Astrocyte of the cerebellum (primary cell): ENCODE results near the gene PLEKHA3.

Experiments used
- DNase-seq: peaks from one replicate; pipeline ENCODE4 v3.0.0-alpha.2; 2011; ENCODE audit warnings: low read depth
- H3K4me3 ChIP-seq: 2 replicates; pipeline ENCODE4 v1.5.1; 2011; ENCODE audit warnings: mild to moderate bottlenecking, low read depth, low read length, moderate library complexity
- CTCF ChIP-seq: IDR thresholded peaks from 2 replicates; pipeline ENCODE4 v1.5.1; 2012; ENCODE audit warnings: low read length, low read depth, moderate library complexity, mild to moderate bottlenecking; ENCODE audit errors: missing control alignments
- in situ Hi-C: cut with HindIII; loops from 2 replicates; pipeline ENCODE4 v1.10.0; 2017; ENCODE audit warnings: low sequenced_read_pairs

Gene PLEKHA3

GRCh38 chr2:178473373-178473772, 6.9 kb upstream of the PLEKHA3 start:
- DNase-seq = no peak
- in situ Hi-C loops = no loop called here
- no peak overlapping the region for H3K4me3 ChIP-seq
- no peak for TF ChIP-seq CTCF

DNA sequence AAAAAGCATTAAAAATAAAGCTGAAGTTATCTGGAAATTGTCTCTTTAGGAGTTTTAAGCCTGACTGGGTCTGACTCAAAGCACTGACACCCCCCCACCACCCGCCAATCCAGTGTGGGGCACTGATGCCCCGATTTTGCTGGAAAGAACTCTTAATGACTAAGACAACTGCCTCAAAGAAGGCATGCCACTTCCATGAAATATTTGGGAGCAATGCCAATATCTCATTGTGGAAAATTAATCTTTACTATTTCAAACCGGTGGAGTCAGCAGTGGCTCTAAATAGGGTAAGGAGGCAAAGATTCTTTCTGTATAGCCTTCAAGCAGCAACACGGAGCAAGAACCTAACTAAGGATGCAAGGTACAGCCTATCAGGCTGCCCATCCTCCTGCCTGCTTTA, 6.3 kb upstream of the PLEKHA3 start:
- in situ Hi-C loops = no loop called here
- DNase-seq = no peak
- TF ChIP-seq CTCF = no peak
- no peak overlapping the region for H3K4me3 ChIP-seq

- DNase-seq = no peak
- no peak overlapping the region for H3K4me3 ChIP-seq
- TF ChIP-seq CTCF = no peak
- in situ Hi-C loops = no loop called here
These were observed 5.7 kb upstream of the PLEKHA3 start for GRCh38 chr2:178474560-178474959.

DNA sequence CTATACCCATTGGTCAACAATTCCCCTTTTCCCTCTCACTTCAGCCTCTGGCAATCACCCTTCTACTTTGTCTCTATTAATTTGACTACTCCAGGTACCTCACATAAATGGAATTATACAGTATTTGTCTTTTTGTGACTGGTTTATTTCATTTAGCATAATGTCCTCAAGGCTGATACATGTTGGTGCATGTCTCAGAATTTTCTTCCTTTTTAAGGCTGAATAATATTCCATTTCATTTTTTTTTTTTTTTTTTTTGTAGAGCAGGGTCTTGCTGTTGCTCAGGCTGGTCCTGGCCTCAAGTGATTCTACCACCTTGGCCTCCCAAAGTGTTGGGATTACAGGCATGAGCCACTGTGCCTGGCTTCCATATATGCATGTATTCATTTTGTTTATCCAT, 3.8 kb upstream of the PLEKHA3 start:
- H3K4me3 ChIP-seq = no peak overlapping the region
- in situ Hi-C loops = no loop called here
- TF ChIP-seq CTCF = no peak
- DNase-seq = no peak

DNA sequence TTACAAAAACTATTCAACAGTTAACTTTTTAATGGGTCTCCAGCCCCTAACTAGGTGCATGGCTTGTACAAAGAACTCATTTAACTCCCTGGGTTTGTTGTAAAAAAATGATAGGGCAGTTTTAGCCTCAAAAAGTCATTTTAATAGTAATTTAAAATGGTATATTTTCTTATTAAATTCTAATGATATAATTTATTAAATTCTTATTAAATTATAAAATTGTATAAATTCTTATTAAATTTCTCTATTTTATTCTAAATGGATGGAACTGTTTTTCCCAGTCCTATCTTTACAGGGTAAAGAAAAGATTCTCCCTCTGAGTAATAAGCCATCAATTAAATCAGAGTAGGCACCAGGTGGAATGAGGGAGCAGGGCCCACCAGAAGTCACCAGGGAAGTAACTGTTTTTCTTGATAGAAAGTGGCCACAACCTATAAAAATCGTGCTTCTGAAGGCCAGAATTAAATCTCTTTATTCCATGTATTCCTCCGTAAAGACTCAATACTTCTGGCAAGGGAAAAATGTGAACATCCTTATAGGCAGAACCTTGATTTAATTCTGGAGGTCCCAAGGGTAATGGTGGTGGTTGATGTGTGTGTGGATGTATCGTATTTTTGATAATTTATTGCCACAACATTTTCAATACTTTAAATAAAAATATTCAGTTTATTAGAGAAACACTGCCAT, 2.7 kb upstream of the PLEKHA3 start:
- TF ChIP-seq CTCF = no peak
- in situ Hi-C loops = no loop called here
- H3K4me3 ChIP-seq = peak overlapping the region; percentile 69
- DNase-seq = no peak

DNA sequence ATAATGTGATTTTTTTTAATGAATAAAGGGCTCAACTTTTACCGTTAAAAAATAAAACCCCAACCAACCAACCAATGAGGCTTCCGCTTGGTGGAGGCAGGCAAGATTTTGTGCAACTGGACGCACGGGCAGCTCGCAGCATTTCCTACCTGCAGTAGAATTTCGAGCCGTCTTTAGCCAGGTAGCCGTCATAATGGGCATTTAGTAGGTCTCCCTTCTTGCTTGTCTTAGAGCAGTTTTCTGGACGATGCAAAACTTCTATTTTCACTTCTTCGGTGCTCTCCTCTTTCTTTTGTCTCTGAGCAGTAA, 2.2 kb upstream of the PLEKHA3 start:
- in situ Hi-C loops = no loop called here
- TF ChIP-seq CTCF = no peak
- peak overlapping the region; percentile 69 for H3K4me3 ChIP-seq
- no peak for DNase-seq
